A549 (cell line): ENCODE data around the gene SART3.

Source experiments
- CTCF ChIP-seq: fragments of >200 bp; sonication (Bioruptor Twin); formaldehyde crosslinking; IDR thresholded peaks from 3 replicates; pipeline ENCODE4 v1.5.1; 2016
- FOSL2 ChIP-seq, 2 experiments: fragments of 450-650 bp in 1 of 2; fragments of >200 bp in 1 of 2; sonication (Bioruptor Twin) in 1 of 2; formaldehyde crosslinking; IDR thresholded peaks; 2 replicates each; pipeline versions ENCODE4 v1.5.0 to v1.6.1; 2016 to 2020; ENCODE audit warnings: mild to moderate bottlenecking in 1 of 2, moderate library complexity in 1 of 2
- POLR2AphosphoS2 ChIP-seq: conservative IDR thresholded peaks from 2 replicates; pipeline ENCODE4 v1.6.1; 2012; ENCODE audit warnings: low read length, improper control_type of control experiment, inconsistent platforms
- RFX5 ChIP-seq: fragments of 450-650 bp; IDR thresholded peaks from 2 replicates; pipeline ENCODE4 v1.7.1; 2014; ENCODE audit warnings: antibody characterized with exemption, mild to moderate bottlenecking, moderate library complexity
- ZSCAN20 ChIP-seq: fragments of 250-450 bp; sonication (Bioruptor Pico); IDR thresholded peaks from 2 replicates; pipeline ENCODE4 v1.8.0; 2022; ENCODE audit warnings: mild to moderate bottlenecking, moderate library complexity

GRCh38 chr12:108491256-108491655, 69.7 kb downstream of the SART3 start:
- no peak for TF ChIP-seq CTCF
- TF ChIP-seq RFX5: no peak
- TF ChIP-seq POLR2AphosphoS2: no peak
- TF ChIP-seq FOSL2 (IDR thresholded peaks at IDR 0.05): no peak
- no peak for TF ChIP-seq FOSL2 (CRISPR knock-in tag; IDR thresholded peaks at IDR 0.05)
- TF ChIP-seq ZSCAN20 (CRISPR knock-in tag): no peak
